HepG2 (cell line): ENCODE data around the gene RPS6KA5.

Experiments
- ATF2 ChIP-seq: sonication (generic); formaldehyde crosslinking; IDR thresholded peaks from 2 replicates; pipeline ENCODE4 v1.4.0; 2020; ENCODE audit warnings: missing genetic modification reagents
- DPF2 ChIP-seq: sonication (generic); formaldehyde crosslinking; IDR thresholded peaks from 2 replicates; pipeline ENCODE4 v1.4.0; 2020; ENCODE audit warnings: mild to moderate bottlenecking, low read depth, missing genetic modification reagents, borderline replicate concordance
- ISX ChIP-seq: sonication (generic); formaldehyde crosslinking; conservative IDR thresholded peaks from 2 replicates; pipeline ENCODE4 v1.5.0; 2020; ENCODE audit warnings: missing genetic modification reagents
- RFX1 ChIP-seq: fragments of 450-650 bp; IDR thresholded peaks from 2 replicates; pipeline ENCODE4 v1.6.1; 2017
- ZFP90 ChIP-seq: sonication (generic); formaldehyde crosslinking; IDR thresholded peaks from 2 replicates; pipeline ENCODE4 v1.8.0; 2022; ENCODE audit warnings: missing genetic modification reagents, mild to moderate bottlenecking, inconsistent platforms, borderline replicate concordance
- TF ChIP-seq, protein P1 (sequence below): sonication (generic); formaldehyde crosslinking; IDR thresholded peaks from 2 replicates; pipeline ENCODE4 v1.5.0; 2020; ENCODE audit warnings: mild to moderate bottlenecking, missing genetic modification reagents, moderate library complexity
- TF ChIP-seq, protein P2 (sequence below), 2 experiments: sonication (generic) in 1 of 2; formaldehyde crosslinking in 1 of 2; IDR thresholded peaks; 2 replicates each; pipeline versions ENCODE4 v1.5.1 to v1.6.1; 2011 to 2020; ENCODE audit warnings: borderline replicate concordance in 1 of 2, low read depth in 1 of 2, low read length in 1 of 2, mild to moderate bottlenecking in 1 of 2, missing genetic modification reagents in 1 of 2, moderate library complexity in 1 of 2

DNA sequence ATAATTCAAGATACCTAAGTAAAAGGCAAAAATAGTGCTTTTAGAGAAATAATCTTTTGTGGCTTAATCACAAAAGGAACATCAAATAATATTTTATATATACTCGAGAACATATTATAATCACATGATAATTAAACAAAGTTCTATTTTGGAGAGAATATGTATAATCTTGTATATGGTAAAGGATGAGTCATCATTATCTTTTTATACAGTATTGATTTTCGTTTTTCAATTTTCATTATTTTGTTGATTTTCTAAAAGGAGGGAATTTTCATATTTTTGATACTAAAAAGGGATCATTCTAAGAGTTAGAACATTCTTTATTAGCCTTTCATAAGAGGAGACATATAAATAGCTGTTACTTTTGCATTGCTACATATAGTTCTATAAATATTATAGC lies 166.9 kb downstream of the RPS6KA5 start:
- TF ChIP-seq ISX (no peak), RFX1 (no peak), DPF2 (CRISPR knock-in tag) (no peak), ATF2 (no peak), ZFP90 (CRISPR knock-in tag) (no peak)
- TF ChIP-seq, protein P1, sequence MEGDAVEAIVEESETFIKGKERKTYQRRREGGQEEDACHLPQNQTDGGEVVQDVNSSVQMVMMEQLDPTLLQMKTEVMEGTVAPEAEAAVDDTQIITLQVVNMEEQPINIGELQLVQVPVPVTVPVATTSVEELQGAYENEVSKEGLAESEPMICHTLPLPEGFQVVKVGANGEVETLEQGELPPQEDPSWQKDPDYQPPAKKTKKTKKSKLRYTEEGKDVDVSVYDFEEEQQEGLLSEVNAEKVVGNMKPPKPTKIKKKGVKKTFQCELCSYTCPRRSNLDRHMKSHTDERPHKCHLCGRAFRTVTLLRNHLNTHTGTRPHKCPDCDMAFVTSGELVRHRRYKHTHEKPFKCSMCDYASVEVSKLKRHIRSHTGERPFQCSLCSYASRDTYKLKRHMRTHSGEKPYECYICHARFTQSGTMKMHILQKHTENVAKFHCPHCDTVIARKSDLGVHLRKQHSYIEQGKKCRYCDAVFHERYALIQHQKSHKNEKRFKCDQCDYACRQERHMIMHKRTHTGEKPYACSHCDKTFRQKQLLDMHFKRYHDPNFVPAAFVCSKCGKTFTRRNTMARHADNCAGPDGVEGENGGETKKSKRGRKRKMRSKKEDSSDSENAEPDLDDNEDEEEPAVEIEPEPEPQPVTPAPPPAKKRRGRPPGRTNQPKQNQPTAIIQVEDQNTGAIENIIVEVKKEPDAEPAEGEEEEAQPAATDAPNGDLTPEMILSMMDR = no peak
- TF ChIP-seq, protein P2, sequence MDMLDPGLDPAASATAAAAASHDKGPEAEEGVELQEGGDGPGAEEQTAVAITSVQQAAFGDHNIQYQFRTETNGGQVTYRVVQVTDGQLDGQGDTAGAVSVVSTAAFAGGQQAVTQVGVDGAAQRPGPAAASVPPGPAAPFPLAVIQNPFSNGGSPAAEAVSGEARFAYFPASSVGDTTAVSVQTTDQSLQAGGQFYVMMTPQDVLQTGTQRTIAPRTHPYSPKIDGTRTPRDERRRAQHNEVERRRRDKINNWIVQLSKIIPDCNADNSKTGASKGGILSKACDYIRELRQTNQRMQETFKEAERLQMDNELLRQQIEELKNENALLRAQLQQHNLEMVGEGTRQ (IDR thresholded peaks at IDR 0.05; ENCODE audit: low read depth, low read length) = no peak
- TF ChIP-seq, protein P2 (CRISPR knock-in tag; IDR thresholded peaks at IDR 0.05; ENCODE audit: borderline replicate concordance) = no peak
